HepG2 (cell line): ENCODE results near the gene TMCC1. TPM values are rescaled to one million over a fixed set of nuclear protein-coding genes. Genes with fewer than 3 reads are reported as not detected.

ENCODE experiments used
- ATAC-seq: fragments of 200-7000 bp; cut with Tn5 transposase; 3 replicates; pipeline ENCODE4 v1.9.1; 2020; ENCODE audit warnings: mild to moderate bottlenecking, moderate library complexity
- BruUV-seq: library from RNA; stranded (reverse); fragments of 400-500 nt; replicated peaks from 2 replicates; lab custom pipeline; 2021; lab: Mats Ljungman, UMichigan
- CTCF ChIA-PET: fragments of 300-600 bp; formaldehyde crosslinking; extraction: SDS; loops from one replicate; lab custom pipeline; 2021; ENCODE audit warnings: low total read pairs, inconsistent platforms, low intra/inter-chr PET ratio; lab: Yijun Ruan, JAX
- POLR2A ChIA-PET: fragments of 350-600 bp; sonication (Branson Sonifier 250); formaldehyde crosslinking; loops from one replicate; lab custom pipeline; 2020; ENCODE audit warnings: antibody characterized with exemption, inconsistent platforms; lab: Yijun Ruan, JAX
- DNase-seq: peaks from one replicate; pipeline ENCODE4 v3.0.0-alpha.2; 2015; ENCODE audit warnings: low spot score
- FAIRE-seq: peaks from 3 replicates; lab custom pipeline; 2011; peaks lifted over from hg19 to GRCh38; lab: Jason Lieb, UNC
- H2AFZ ChIP-seq: one replicate; pipeline ENCODE4 v1.6.1; 2011; ENCODE audit warnings: low read length, inconsistent platforms
- H3K27ac ChIP-seq: fragments of 300-600 bp; 3 replicates; pipeline ENCODE4 v1.8.0; 2011; ENCODE audit warnings: mixed run types, mild to moderate bottlenecking, mixed read lengths, low read length, inconsistent platforms; ENCODE audit not compliant: insufficient read depth; ENCODE audit errors: extremely low read length
- H3K27me3 ChIP-seq, 2 experiments: fragments of 200-600 bp in 1 of 2; 2 replicates in 1 of 2; 3 replicates in 1 of 2; pipeline versions ENCODE4 v1.6.0 to v1.8.0; 2011; ENCODE audit warnings: low read length in 2 of 2, mild to moderate bottlenecking in 2 of 2, moderate library complexity in 2 of 2, inconsistent platforms in 1 of 2; ENCODE audit not compliant: insufficient read depth in 2 of 2, control insufficient read depth in 1 of 2
- H3K36me3 ChIP-seq, 2 experiments: fragments of 200-600 bp in 1 of 2; replicated peaks in 1 of 2; 2 replicates in 1 of 2; 3 replicates in 1 of 2; pipeline versions ENCODE4 v1.5.1 to v1.8.0; 2011; ENCODE audit warnings: low read length in 2 of 2, inconsistent platforms in 1 of 2; ENCODE audit not compliant: insufficient read depth in 2 of 2, control insufficient read depth in 1 of 2
- H3K4me1 ChIP-seq: 2 replicates; pipeline ENCODE4 v1.5.1; 2012; ENCODE audit warnings: low read length, inconsistent platforms; ENCODE audit not compliant: insufficient read depth
- H3K4me2 ChIP-seq: 2 replicates; pipeline ENCODE4 v1.6.0; 2011; ENCODE audit warnings: low read depth, low read length, inconsistent platforms
- H3K4me3 ChIP-seq, 3 experiments: fragments of 200-600 bp in 1 of 3; sonication (generic), shearing (Covaris generic) in 1 of 3; replicated peaks in 1 of 3; 2 replicates each; pipeline ENCODE4 v1.5.1; 2011 to 2016; ENCODE audit warnings: low read length in 3 of 3, inconsistent platforms in 2 of 3, low read depth in 2 of 3, mild to moderate bottlenecking in 2 of 3, control low read depth in 1 of 3, mixed read lengths in 1 of 3; ENCODE audit not compliant: insufficient read depth in 1 of 3
- H3K79me2 ChIP-seq: one replicate; pipeline ENCODE4 v1.6.1; 2011; ENCODE audit warnings: low read length, inconsistent platforms; ENCODE audit not compliant: insufficient read depth
- H3K9ac ChIP-seq: 2 replicates; pipeline ENCODE4 v1.6.0; 2011; ENCODE audit warnings: mild to moderate bottlenecking, low read depth, low read length, inconsistent platforms; ENCODE audit not compliant: insufficient read depth
- H3K9me3 ChIP-seq: 2 replicates; pipeline ENCODE4 v1.5.1; 2012; ENCODE audit warnings: mild to moderate bottlenecking, low read length
- H4K20me1 ChIP-seq: 2 replicates; pipeline ENCODE4 v1.6.0; 2011; ENCODE audit warnings: inconsistent platforms, mild to moderate bottlenecking, low read length, moderate library complexity; ENCODE audit not compliant: insufficient read depth
- ELF4 ChIP-seq: sonication (generic); formaldehyde crosslinking; IDR thresholded peaks from 2 replicates; pipeline ENCODE4 v1.5.0; 2020; ENCODE audit warnings: missing genetic modification reagents, mild to moderate bottlenecking, moderate library complexity, borderline replicate concordance
- FOXJ3 ChIP-seq: sonication (generic); formaldehyde crosslinking; IDR thresholded peaks from 2 replicates; pipeline ENCODE4 v1.4.0; 2020; ENCODE audit warnings: missing genetic modification reagents, mild to moderate bottlenecking, borderline replicate concordance
- GPBP1L1 ChIP-seq: sonication (generic); formaldehyde crosslinking; IDR thresholded peaks from 2 replicates; pipeline ENCODE4 v1.5.0; 2020; ENCODE audit warnings: mild to moderate bottlenecking, missing genetic modification reagents
- MYNN ChIP-seq: sonication (generic); formaldehyde crosslinking; IDR thresholded peaks from 2 replicates; pipeline ENCODE4 v1.4.0; 2020; ENCODE audit warnings: mild to moderate bottlenecking, low read depth, missing genetic modification reagents
- PHF8 ChIP-seq: sonication (generic); formaldehyde crosslinking; IDR thresholded peaks from 2 replicates; pipeline ENCODE4 v1.5.0; 2020; ENCODE audit warnings: missing genetic modification reagents
- REPIN1 ChIP-seq: sonication (generic); formaldehyde crosslinking; IDR thresholded peaks from 2 replicates; pipeline ENCODE4 v1.8.0; 2022; ENCODE audit warnings: missing genetic modification reagents, low read depth, mild to moderate bottlenecking, borderline replicate concordance
- ZNF256 ChIP-seq: sonication (generic); formaldehyde crosslinking; conservative IDR thresholded peaks from 2 replicates; pipeline ENCODE4 v1.4.0; 2020; ENCODE audit warnings: missing genetic modification reagents
- ZNF446 ChIP-seq: sonication (generic); formaldehyde crosslinking; IDR thresholded peaks from 2 replicates; pipeline ENCODE4 v1.5.0; 2020; ENCODE audit warnings: mild to moderate bottlenecking, missing genetic modification reagents
- WGBS: methylation state at CpG from one replicate; pipeline ENCODE4 v1.1.6; 2017; ENCODE audit warnings: low lambda C conversion rate; 5-methylcytosine and 5-hydroxymethylcytosine counted together
- in situ Hi-C: cut with HindIII; loops from 2 replicates; pipeline ENCODE4 v1.10.0; 2017; ENCODE audit warnings: low pct_unique_long_range_greater_than_20kb; ENCODE audit not compliant: extremely low pct_ligation_motif_present
- intact Hi-C: fragments of 100-400 bp; cut with micrococcal nuclease; formaldehyde crosslinking; loops from one replicate; pipeline ENCODE4 v1.10.0; 2022; ENCODE audit not compliant: unreplicated experiment
- polyA plus RNA-seq, 8 experiments: library from polyadenylated mRNA; depleted of rRNA in 3 of 8; stranded (reverse) in 7 of 8; unstranded in 1 of 8; fragments of >200 nt; fragmentation: Illumina TruSeq in 4 of 8; extraction: Trizol in 4 of 8; gene quantifications; 2 replicates each; pipeline versions ENCODE4 v1.2.1 to v1.2.3, GENCODE V29; 2011 to 2016; ENCODE audit warnings: low read depth in 4 of 8, missing spikeins in 1 of 8, mixed read lengths in 1 of 8; ENCODE audit not compliant: insufficient read depth in 1 of 8
- total RNA-seq, 5 experiments: library from RNA; depleted of rRNA; stranded (reverse); fragments of >200 nt; fragmentation: Illumina TruSeq; extraction: Trizol; gene quantifications; 2 replicates each; pipeline ENCODE4 v1.2.3, GENCODE V29; 2016; ENCODE audit warnings: low read depth in 1 of 5
- TF ChIP-seq, protein P1 (sequence below): IDR thresholded peaks from 2 replicates; pipeline ENCODE4 v1.6.1; 2012; ENCODE audit warnings: inconsistent platforms

TMCC1 gene
- total and polyA plus RNA-seq, 2 of the 13 experiments (the other 11 are each of a cell fraction or from before 2014, with no cell fraction given), result 12.1 to 264 TPM

DNA sequence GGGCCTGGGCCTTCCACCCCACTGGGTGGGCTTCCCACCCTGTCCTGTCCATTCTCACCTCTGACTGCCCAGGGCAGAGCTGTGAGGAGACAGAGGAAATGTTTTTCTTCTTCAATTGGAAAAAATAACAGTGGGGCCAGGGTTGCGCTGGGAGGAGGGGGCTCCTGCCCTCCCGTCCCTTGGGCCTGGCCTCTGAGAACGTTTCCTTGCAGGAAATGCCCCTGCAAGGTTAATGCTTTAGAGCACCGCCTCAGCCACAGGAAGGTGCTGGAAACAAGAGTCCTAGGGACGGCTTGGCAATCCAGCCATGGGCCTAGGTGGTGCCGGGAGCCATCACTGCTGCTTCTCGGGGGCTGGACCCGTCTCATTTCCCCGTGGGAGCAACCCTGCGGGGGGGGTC, 283.2 kb downstream of the TMCC1 start:
- Histone ChIP-seq H3K36me3 (no peaks in the 10 kb centered on the region), H3K27ac (no peak overlapping the region), H4K20me1 (no peaks in the 10 kb centered on the region), H3K9ac (no peak overlapping the region), H3K79me2 (peaks cover 8% of the 10 kb centered on the region), H3K27me3 (no peaks in the 10 kb centered on the region), H3K4me2 (peak overlapping the region; percentile 43), H3K4me1 (peaks cover 77% of the 10 kb centered on the region), H3K9me3 (no peaks in the 10 kb centered on the region), H3K4me3 (peak overlapping the region in 1 of 3 experiments; percentile 26; a peak in 1 of 6 replicates), H2AFZ (no peak overlapping the region)
- ATAC-seq (no peak), DNase-seq (no peak), FAIRE-seq (no peak)
- POLR2A ChIA-PET, result no interaction called here
- intact Hi-C loops (no loop called here), in situ Hi-C loops (no loop called here)
- 16% methylated on average over 8 of the region's 10 CpGs for WGBS
- CTCF ChIA-PET, result no interaction called here
- TF ChIP-seq FOXJ3, result no peak
- no peak for TF ChIP-seq ZNF256 (CRISPR knock-in tag)
- no peak for TF ChIP-seq PHF8 (CRISPR knock-in tag)
- TF ChIP-seq, protein P1, sequence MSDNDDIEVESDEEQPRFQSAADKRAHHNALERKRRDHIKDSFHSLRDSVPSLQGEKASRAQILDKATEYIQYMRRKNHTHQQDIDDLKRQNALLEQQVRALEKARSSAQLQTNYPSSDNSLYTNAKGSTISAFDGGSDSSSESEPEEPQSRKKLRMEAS, result no peak
- TF ChIP-seq ELF4 (CRISPR knock-in tag), result no peak
- no peak for TF ChIP-seq MYNN (CRISPR knock-in tag)
- no peak for TF ChIP-seq GPBP1L1
- no peak for TF ChIP-seq ZNF446 (CRISPR knock-in tag)
- TF ChIP-seq REPIN1 (CRISPR knock-in tag), result no peak
- no TSS peak for BruUV-seq
